HG02678 (cell line): Measurements from ENCODE around the gene HLA-B.

Experiments used
- ATAC-seq: cut with Tn5 transposase; IDR thresholded peaks from one replicate; pipeline ENCODE4 v1.9.1; 2021; ENCODE audit warnings: mild to moderate bottlenecking, moderate library complexity; ENCODE audit not compliant: unreplicated experiment

Gene HLA-B

DNA sequence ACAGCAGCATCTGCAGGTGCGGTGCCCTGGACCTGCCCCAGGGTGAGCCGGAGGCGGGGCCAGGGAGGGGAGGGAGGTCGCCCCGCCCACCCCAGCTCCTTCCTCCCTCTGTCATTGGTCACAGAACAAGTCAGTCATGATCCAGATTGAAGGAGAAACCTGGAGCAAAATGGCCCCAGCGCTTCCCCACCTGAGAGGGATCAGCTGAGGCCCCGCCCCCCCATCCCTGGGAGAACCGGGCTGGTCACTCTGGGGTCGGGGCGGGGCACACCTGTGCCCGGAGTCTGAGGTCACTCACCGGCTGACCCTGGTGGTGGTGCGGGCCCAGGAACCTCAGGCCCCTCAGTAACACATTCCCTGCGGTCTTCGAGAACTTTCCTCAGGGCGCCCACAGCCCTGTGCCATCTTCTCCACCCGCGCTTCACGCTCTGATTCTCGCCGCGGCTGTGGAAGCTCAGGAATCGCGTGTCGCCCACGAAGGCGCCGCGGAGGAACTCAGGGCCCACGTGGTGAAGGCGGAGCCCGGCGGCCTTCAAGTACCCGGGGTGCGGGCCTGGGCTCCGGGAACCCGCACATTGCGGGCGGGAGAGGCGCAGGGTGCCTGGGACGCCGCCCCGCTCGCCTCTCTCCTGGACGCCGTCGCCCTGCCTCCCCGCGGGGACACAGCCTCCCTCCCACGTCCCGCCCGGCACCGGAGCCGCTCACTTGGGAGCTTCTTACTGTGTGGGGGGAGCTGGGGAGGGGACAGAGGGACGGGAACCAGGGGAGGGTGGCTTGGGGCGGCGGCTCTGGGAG, 48.7 kb downstream of the HLA-B start:
- ATAC-seq, result no peak

DNA sequence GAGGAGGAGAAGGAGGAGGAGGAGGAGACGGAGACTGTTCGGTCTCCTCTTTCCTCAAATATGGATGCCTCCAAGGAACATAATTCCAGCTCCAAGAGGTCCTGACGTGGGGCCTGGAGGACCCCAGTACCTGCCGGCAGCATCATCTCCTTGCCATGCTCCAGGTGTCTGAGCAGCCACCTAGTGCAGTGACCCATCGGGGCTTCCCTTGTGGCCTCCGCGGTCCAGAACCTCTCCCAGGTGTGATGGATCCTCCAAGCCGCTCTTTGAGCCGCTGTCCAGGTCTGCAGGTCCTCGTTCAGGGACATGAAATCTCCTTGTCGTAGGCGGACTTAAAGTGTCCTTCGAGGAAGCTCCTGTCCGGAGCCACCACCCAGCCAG, 49.3 kb downstream of the HLA-B start:
- ATAC-seq, result no peak

DNA sequence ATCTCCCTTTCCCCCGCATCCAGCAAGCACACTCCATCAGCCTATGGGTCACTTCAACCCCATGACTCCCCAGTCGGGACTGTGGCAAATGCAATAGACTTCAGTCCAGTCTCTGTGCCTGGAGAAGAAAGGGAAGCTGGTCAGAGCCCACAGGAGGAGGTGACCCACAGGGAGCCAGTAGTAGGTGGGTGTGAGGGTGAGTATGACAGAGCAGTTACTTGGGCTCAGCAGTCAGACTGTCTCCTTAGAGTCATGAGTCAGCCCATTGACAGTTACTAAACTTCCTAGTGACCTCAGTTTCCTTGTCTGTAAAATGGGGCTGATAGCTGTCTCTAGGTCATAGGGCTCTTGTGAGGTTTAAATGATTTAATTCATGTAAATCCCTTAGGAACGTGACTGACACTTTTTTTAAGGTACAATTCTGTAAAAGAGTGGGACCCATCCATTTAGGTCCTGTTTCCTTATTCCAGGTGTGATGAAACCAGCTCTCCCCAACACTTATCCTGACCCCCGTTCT, 51.2 kb downstream of the HLA-B start:
- no peak for ATAC-seq

DNA sequence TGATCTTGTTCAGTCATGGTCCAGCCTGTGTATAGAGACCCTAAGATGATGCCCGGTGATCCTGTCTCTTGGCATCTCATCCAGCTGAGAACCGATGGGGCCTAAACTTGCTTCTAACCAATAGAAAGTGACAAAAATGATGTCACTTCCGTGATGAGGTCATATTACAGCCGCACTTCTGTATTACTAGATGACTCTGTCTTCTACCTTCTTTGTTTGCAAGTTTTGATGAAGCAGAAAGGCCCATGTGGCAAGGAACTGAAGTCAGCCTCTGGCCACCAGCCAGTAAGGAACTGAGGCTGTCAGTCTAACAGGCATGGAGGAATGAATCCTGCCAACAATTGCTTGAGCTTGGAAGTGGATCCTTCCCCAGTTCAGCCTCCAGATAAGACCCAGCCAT, 52.3 kb downstream of the HLA-B start:
- ATAC-seq, result no peak
